ENCODE data around the gene CRYZL1.
A peak's percentile ranks its signal among the peaks of the same experiment; 100 is the strongest.

CRYZL1 gene

GRCh38 chr21:33557447-33557846 is 84.1 kb downstream of the CRYZL1 start:
- DNase-seq, result no peak

GRCh38 chr21:33554982-33555344 is 86.6 kb downstream of the CRYZL1 start:
- DNase-seq, result no peak

GRCh38 chr21:33554236-33554981 is 87.1 kb downstream of the CRYZL1 start:
- no peak for DNase-seq

- DNase-seq, result no peak
Observed at GRCh38 chr21:33552999-33553598, 88.4 kb downstream of the CRYZL1 start.

- no peak for DNase-seq
Observed at GRCh38 chr21:33552093-33552998, 89.2 kb downstream of the CRYZL1 start.

- no peak for DNase-seq
Observed at GRCh38 chr21:33551664-33552063, 89.9 kb downstream of the CRYZL1 start.

GRCh38 chr21:33550772-33551660 is 90.5 kb downstream of the CRYZL1 start:
- no peak for DNase-seq

GRCh38 chr21:33549848-33550771 is 91.4 kb downstream of the CRYZL1 start:
- DNase-seq, result no peak

GRCh38 chr21:33546086-33546485 is 95.5 kb downstream of the CRYZL1 start:
- DNase-seq, result no peak

- no peak for DNase-seq
Observed at GRCh38 chr21:33544451-33545195, 96.9 kb downstream of the CRYZL1 start.

- DNase-seq, result no peak
Observed at GRCh38 chr21:33543505-33544129, 97.9 kb downstream of the CRYZL1 start.

- peak; percentile 96 to 99 for DNase-seq
Observed at GRCh38 chr21:33542640-33543504, 98.7 kb downstream of the CRYZL1 start, which contains the start of gene SON. TSS of gene SON (plus strand) at chr21:33543038. CDS start at chr21:33543093, 55 bp downstream.

- DNase-seq, result peak; percentile 75 to 87
Observed at GRCh38 chr21:33541756-33542639, 99.5 kb downstream of the CRYZL1 start, which contains the start of gene GART. TSS of gene GART (minus strand) at chr21:33542117. CDS start at chr21:33539315, 2,802 bp downstream.

GRCh38 chr21:33541105-33541711 is 100.3 kb downstream of the CRYZL1 start:
- no peak for DNase-seq

GRCh38 chr21:33540711-33541104 is 100.8 kb downstream of the CRYZL1 start:
- DNase-seq, result no peak

- DNase-seq, result no peak
Observed at GRCh38 chr21:33539616-33540015, 101.9 kb downstream of the CRYZL1 start.

Measured in NCI-H187 (cell line).